ENCODE results near the gene CPXCR1.
"Not testable (repeated sequence)": the region's sequence is repeated elsewhere in the genome, so short reads cannot be mapped to it uniquely, and the experiment has no call there.

CPXCR1 gene

DNA sequence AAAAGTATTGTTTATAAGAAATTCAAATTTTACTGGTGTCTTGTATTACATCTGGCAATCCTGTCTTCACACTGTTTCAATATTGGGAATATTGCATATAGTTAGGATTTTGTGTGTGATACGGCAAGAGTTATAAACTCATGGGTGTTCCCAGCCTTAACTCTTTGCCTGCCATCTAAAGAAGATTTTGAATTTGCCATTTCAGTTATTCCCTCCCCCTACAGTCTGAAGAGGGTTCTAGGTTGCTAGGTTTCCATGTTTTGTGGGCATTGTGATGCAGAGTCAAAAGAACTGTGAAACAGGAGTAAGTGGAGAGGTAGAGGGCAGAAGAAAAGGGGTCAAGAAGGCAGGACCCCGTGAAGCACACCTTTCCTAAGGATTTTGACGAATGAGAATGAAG is at the start of gene CPXCR1:
Gene CPXCR1, plus strand, starts transcription at position 301 of the 400 bp plus-strand sequence. CDS start 6,190 bp downstream, outside the sequence.
- no peak for DNase-seq

- DNase-seq, result no peak
These were observed 11.2 kb upstream of the CPXCR1 start for GRCh38 chrX:88735835-88736234.

DNA sequence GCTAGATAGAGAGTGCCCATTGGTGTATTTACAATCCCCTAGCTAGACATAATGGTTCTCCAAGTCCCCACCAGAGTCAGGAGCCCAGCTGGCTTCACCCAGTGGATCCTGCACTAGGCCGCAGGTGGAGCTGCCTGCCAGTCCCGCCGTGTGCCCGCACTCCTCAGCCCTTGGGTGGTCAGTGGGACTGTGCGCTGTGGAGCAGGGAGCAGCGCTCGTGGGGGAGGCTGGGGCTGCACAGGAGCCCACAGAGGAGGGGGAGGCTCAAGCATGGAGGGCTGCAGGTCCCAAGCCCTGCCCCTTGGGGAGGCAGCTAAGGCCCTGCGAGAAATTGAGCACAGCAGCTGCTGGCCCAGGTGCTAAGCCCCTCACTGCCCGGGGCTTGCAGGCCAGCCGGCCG is 810 bp upstream of the CPXCR1 start:
- not testable (repeated sequence) for DNase-seq

- DNase-seq, result not testable (repeated sequence)
These were observed 5.3 kb downstream of the CPXCR1 start for GRCh38 chrX:88752339-88752738.

DNA sequence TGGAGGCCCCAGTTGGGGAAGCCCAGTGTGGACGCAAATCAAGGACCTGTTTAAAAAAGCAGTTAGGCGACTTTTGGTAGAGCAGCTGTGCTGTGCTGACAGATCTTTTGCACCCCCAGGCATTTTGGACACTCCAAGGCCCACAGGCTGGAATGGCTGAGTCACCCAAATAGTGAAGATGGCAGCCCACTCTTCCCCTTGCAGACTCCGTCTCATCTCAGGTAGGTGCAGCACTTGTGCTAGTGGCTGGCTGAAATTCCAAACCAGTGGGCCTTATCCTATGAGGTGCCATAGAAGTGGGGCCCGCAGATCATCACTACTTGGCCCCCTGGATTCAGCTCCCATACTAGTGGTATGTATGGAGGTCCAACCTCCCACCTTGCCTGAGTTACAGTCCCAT is 42.8 kb downstream of the CPXCR1 start:
- DNase-seq, result no peak

All from suppressor macrophage treated with lipopolysaccharide for 1 hour (primary cell).